HG03457 (cell line): ENCODE data around the gene PIAS2.
"Not testable (repeated sequence)": the region's sequence is repeated elsewhere in the genome, so short reads cannot be mapped to it uniquely, and the experiment has no call there.

Source experiments
- ATAC-seq: cut with Tn5 transposase; IDR thresholded peaks from one replicate; pipeline ENCODE4 v1.9.1; 2021; ENCODE audit warnings: moderate number of reproducible peaks; ENCODE audit not compliant: unreplicated experiment

PIAS2 gene, protein sequence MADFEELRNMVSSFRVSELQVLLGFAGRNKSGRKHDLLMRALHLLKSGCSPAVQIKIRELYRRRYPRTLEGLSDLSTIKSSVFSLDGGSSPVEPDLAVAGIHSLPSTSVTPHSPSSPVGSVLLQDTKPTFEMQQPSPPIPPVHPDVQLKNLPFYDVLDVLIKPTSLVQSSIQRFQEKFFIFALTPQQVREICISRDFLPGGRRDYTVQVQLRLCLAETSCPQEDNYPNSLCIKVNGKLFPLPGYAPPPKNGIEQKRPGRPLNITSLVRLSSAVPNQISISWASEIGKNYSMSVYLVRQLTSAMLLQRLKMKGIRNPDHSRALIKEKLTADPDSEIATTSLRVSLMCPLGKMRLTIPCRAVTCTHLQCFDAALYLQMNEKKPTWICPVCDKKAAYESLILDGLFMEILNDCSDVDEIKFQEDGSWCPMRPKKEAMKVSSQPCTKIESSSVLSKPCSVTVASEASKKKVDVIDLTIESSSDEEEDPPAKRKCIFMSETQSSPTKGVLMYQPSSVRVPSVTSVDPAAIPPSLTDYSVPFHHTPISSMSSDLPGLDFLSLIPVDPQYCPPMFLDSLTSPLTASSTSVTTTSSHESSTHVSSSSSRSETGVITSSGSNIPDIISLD

GRCh38 chr18:46917108-46917802 is at the start of gene PIAS2, which contains the start of gene KATNAL2:
TSS of gene PIAS2 (minus strand) at chr18:46917507. CDS start at chr18:46917345, 162 bp downstream.
TSS of gene KATNAL2 (plus strand) at chr18:46917602. CDS start at chr18:46946873, 29,271 bp downstream.
- ATAC-seq = peak; percentile 76

- ATAC-seq = not testable (repeated sequence)
Observed at GRCh38 chr18:46966266-46966665, 49.0 kb upstream of the PIAS2 start.

DNA sequence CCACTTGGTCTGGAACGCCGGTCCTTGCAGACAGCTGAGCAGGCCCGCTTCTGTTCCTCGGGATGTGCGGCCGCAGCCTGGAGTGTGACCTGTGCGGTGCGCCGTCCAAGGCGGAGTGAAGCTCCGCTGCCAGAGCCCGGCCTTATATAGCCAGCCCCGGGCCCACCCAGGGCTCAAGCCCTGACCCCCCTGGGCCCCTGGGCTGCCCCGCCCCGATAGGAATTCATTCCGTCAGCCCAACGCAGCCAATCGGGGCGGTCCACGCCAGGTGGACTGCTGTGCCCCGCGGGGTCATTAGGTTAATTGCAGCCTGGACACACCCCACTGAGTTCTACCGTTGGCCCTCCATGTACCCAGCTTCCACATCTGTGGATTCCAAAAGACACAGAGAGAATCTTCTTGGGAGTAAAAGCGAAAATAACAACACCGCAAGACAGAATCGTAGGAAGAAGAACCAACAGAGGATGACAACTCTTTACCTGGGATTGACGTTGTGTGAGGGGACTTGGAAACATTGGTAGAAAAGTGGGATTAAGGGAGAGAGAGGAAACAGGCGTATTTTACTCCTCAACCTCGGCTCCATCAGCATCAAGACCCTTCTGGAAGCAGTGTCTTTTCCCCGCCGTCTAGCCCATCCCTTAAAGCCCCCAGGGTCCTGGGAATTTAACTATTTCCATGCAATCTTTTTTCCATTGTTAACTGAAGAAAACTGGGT is 47.4 kb upstream of the PIAS2 start:
- not testable (repeated sequence) for ATAC-seq

GRCh38 chr18:46963656-46964578 is 46.6 kb upstream of the PIAS2 start:
- not testable (repeated sequence) for ATAC-seq

GRCh38 chr18:46958209-46958608 is 40.9 kb upstream of the PIAS2 start:
- no peak for ATAC-seq

DNA sequence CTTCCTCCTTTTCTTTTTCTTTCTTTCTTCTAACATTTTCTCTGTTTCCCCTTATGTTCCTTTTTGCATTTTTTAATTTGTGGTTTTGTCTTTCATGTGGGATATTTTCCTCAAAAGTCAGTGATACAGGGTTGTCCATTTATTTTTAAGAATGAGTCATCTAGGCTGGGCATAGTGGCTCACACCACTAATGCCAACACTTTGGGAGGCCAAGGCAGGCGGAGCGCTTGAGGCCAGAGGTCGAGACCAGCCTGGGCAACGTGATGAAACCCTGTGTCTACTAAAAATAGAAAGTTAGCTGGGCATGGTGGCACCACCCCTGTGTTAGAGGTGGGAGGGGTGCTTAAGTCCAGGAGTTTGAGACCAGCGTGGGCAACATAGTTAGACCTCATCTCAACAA is 35.9 kb upstream of the PIAS2 start:
- no peak for ATAC-seq

- no peak for ATAC-seq
Observed at GRCh38 chr18:46950064-46950656, 32.9 kb upstream of the PIAS2 start.

GRCh38 chr18:46946656-46947282 is 29.5 kb upstream of the PIAS2 start:
- ATAC-seq = peak; percentile 98

- no peak for ATAC-seq
Observed at GRCh38 chr18:46942646-46943045, 25.3 kb upstream of the PIAS2 start.

GRCh38 chr18:46939998-46940571 is 22.8 kb upstream of the PIAS2 start:
- no peak for ATAC-seq

- no peak for ATAC-seq
Observed at GRCh38 chr18:46939337-46939963, 22.1 kb upstream of the PIAS2 start.

- no peak for ATAC-seq
Observed at GRCh38 chr18:46920653-46921052, 3.3 kb upstream of the PIAS2 start.

GRCh38 chr18:46920067-46920466 is 2.8 kb upstream of the PIAS2 start:
- no peak for ATAC-seq

- no peak for ATAC-seq
Observed at GRCh38 chr18:46917803-46918600, 695 bp upstream of the PIAS2 start.

- ATAC-seq = no peak
Observed at GRCh38 chr18:46916551-46917107, 678 bp downstream of the PIAS2 start.

- ATAC-seq = no peak
Observed at GRCh38 chr18:46915800-46916550, 1.3 kb downstream of the PIAS2 start.
